GM12874 (cell line): Measurements from ENCODE around the gene SLC27A1.
A peak's percentile ranks its signal among the peaks of the same experiment; 100 is the strongest.

Experiments used
- CTCF ChIP-seq: IDR thresholded peaks from 2 replicates; pipeline ENCODE4 v1.5.1; 2011; ENCODE audit warnings: low read depth, mild to moderate bottlenecking, control low read depth, low read length, moderate library complexity; ENCODE audit not compliant: insufficient read depth

SLC27A1 gene

GRCh38 chr19:17436094-17436873, 34.0 kb upstream of the SLC27A1 start:
- no peak for TF ChIP-seq CTCF

- TF ChIP-seq CTCF, result no peak
These were observed 33.5 kb upstream of the SLC27A1 start for GRCh38 chr19:17436874-17437267.

GRCh38 chr19:17441241-17442021, 28.9 kb upstream of the SLC27A1 start:
- TF ChIP-seq CTCF, result peak; percentile 55

DNA sequence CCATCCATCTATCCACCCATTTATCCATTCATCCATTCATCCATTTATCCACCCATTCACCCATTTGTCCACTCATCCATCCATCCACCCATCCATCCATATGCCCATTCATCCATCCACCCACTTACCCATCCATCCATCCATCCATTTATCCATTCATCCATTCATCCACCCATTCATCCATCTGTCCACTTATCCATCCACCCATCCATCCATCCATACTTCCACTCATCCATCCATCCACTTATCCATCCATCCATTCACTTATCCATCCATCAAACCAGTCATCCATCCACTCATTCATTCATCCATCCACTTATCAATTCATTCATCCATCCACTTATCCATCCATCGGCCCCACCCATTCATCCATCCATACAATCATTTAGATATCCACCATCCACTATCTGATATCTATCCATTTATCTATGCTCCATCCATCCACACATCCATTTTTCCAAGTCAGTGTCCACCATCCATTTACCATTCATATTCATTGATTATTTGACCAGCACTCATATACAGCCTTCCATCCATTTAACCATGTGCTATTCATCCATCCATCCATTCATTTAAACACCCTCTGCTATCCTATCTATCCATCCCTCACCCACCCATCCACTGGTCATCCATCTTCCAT, 24.7 kb upstream of the SLC27A1 start:
- TF ChIP-seq CTCF, result no peak

DNA sequence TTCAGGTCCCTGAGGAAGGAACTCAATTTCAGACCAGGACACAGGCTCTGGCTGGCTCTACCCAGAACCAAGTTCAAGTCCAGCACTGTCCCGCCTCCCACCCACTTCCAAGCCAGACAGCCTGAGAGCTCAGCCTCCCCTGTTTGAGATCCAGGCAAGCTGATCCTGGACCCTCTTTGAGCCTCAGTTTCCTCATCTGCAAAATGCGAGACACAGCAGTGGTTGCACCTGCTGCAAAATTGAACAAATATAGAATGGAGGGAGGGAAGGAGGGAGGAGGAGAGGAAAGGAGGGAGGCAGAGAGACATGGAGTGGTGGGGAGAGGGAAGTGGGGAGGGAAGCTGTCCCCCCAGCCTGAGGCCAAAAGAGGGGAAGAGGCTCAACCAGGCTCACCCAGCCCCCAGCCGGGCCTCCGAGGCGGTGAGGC, 22.6 kb upstream of the SLC27A1 start:
- no peak for TF ChIP-seq CTCF

- peak; percentile 56 for TF ChIP-seq CTCF
These were observed 22.0 kb upstream of the SLC27A1 start, which contains the start of gene TMEM221 for GRCh38 chr19:17448131-17448967. TSS of gene TMEM221 (minus strand) at chr19:17448668. CDS start at chr19:17448462, 206 bp downstream.
